CD4-positive, alpha-beta T cell treated with Interleukin-17A for 1 hour (primary cell): ENCODE results near the gene NEK9.
"Not testable (repeated sequence)": the region's sequence is repeated elsewhere in the genome, so short reads cannot be mapped to it uniquely, and the experiment has no call there.

Source experiments
- DNase-seq: peaks from one replicate; pipeline ENCODE4 v3.0.0-alpha.2; 2020

Gene NEK9

DNA sequence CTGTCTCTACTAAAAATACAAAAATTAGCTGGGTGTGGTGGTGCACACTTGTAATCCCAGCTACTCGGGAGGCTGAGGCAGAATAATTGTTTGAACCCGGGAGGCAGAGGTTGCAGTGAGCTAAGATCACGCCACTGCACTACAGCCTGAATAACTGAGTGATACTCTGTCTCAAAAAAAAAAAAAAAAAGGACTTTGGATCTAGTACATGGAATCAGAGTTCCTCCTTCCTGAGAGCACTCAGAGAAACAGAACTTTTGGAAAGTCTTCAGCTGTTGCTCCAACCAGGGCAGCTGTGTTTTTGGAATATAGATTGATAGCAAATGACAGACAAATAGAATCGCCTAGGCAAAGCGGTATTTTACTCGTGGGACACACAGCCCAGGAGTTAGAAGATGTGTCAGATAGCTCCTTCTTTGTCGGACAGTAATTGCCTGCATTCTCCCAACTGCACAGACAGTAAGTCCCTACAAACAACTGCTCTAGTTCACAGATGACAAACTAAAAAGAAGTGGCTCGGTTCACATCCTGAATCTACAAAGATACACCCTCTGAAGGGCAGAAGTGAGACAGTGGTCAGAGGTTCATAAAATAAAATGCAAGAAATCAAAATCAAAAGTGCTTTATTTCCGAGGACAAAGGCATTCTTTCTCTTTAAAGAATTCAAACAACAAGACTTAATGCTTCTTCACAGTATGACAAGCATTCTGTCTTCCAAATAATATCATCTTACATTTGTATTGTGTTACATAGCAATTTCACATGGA lies 17.1 kb upstream of the NEK9 start:
- DNase-seq, result no peak

DNA sequence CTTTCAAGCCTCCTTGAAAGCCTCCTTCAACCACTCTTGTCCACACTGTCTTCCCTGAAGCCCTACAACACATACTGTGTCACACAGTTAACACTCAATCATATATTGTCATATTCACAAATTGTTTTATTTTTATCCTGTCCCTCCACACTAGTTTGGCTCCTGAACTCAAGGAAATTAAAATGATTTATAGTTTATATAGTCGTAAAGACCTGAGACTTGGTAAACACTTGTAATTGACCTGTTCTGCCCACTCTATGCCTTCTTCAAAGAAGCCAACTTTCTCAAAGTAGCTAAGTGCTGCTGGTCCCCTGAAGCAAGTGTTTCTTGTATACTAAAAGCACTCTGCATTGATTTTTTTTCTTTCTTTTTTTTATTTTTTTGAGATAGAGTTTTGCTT lies 15.6 kb upstream of the NEK9 start:
- no peak for DNase-seq

DNA sequence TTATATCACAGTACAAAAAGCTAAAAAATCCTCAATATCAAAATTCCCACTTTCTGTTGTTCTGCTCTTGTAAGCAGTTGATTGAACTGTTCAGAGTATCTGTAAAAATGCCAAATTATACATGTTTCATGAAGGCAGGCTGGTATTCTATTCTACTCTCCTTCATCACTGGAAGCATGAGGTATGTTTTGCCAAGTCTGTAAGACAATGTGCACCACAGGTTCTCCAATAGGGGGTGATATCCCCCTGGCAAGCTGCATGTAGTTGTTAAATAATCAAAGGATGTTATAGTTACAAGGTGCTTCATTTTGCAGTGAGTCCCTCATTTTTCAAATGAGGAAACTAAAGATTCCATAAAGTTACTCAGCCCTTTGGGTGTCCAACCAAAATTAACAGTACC lies 15.1 kb upstream of the NEK9 start:
- peak; percentile 65 for DNase-seq

DNA sequence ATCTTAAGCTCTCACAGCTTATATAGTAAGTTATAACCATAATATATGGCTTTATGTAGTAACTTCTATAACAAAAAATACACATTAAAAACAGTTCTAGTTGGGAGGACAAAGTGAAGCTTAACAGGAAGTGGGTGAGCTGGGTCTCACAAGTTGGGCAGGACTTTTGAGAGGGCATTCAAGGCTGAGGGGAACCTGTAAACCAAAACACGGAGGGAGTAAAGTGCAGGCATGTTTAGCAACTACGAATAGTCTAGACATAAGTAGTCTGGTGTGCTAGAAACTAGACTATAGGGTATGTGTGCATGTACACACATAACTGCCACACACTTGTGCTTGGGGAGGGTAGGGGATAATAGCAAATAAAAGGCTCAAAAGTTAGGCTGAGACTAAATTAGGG lies 14.2 kb upstream of the NEK9 start:
- peak; percentile 57 for DNase-seq

DNA sequence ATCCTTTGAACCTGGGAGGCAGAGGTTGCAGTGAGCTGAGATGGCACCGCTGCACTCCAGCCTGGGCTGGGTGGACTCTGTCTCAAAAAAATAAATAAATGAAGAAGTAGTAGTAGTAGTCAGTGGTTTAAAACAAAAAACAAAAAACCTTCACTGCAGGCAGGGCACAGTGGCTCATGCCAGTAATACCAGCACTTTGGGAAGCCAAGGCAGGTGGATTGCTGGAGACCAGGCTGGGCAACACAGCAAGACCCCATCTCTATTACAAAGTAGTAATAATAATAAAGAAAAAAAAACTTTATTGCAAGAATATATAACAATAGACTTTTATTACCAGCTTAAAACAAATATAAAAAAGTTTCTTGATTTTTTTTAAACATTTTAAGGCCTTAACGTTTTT lies 13.8 kb upstream of the NEK9 start:
- DNase-seq, result no peak

DNA sequence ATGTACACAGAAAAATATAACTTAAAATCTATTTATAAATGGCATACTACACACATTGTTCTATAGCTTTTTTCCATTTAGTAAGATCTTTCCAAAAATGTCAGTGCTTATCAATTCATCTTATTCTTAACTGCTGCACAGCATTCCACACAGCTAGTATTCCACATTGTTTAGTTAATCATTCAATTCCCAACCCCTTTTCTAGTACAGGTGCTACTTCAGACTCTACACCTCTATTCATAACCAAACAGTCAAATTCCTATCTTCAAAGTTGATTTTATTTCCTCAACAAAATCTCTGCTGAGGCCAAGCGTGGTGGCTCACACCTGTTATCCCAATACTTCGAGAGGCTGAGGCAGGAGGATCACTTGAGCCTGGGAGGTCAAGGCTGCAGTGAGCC lies 12.3 kb upstream of the NEK9 start:
- no peak for DNase-seq

DNA sequence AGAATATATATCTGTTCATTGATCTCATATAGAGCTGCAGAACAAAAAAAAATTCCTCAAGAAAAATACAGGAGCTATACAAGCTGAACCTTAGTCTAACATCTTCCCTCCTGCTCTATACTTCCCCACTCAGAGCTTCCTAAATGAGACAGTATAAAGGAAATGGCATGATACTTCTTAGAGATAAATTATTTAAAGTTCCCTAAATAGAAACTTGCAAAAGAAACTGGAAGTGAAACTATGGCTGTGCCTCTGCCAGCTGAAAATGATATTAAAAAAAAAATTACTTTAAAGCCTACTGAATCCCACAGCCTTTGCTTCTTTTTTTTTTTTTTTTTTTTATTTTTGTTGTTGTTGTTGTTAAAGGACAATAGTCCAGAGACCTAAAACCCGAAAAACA lies 11.6 kb upstream of the NEK9 start:
- DNase-seq, result no peak

DNA sequence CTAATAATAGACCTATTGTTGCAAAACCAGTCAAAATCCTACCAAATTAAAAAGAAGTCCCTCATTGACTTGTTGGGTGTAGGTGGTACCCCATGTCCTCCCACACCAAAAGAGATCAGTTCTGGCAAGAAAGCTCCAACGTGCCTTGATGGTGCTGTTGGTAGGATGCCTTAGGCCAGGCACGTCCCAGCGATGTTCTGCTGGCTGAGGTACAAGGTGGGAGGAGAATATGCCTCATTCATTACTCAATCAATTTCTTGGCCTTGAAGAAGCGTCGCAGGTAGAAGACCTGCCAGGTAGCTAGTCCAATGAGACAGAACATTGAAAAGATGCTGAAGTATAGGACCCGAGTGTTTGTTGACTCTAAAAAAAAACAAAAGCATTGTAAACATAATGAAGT lies 7.8 kb upstream of the NEK9 start:
- DNase-seq, result no peak

DNA sequence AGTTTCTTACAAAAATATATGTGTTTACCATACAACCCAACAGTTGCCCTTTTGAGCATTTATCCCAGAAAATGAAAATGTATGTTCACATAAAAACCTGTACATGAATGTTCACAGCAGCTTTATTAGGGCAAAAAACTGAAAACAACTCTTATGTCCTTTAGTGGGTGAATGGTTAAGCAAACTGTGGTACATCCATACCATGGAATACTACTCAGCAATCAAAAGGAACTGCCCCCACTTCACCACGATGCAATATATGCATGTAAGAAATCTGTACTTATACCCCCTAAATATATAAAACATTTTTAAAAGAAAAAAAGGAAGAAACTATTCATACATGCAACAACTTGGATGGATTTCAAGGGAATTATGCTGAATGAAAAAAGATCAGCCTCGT lies 6.7 kb upstream of the NEK9 start:
- no peak for DNase-seq

DNA sequence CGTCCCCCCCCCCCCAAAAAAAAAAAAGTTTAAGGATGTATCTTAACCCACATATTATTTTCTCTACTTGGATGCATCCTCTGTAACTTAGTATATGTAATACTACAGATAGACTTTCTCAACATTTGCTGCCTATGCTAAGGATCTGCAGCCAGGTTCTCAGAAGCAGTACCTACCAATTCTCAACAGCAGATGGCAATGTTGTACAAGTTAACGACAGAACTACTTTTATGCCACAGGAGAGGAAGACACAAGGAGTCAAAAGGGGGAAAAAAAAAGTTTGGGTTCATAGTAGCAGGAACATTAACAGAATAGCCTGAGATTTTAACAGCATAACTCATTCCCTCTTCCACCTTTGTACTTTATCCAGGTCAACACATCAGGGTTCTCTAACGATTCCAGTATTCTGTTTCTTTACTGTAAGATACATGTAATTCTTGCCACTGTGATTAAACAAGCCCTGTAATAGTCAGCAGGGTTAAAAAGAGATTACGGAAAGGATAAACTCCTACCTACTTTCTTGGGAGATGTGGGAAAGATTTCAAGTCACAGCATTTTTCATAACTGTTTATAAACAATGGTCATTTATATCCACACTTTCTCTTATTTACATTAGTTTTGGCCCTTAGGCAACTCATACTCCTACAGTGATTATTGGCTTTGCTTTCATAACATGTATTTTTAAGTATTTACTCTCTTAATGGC lies 5.7 kb upstream of the NEK9 start:
- peak; percentile 87 for DNase-seq

DNA sequence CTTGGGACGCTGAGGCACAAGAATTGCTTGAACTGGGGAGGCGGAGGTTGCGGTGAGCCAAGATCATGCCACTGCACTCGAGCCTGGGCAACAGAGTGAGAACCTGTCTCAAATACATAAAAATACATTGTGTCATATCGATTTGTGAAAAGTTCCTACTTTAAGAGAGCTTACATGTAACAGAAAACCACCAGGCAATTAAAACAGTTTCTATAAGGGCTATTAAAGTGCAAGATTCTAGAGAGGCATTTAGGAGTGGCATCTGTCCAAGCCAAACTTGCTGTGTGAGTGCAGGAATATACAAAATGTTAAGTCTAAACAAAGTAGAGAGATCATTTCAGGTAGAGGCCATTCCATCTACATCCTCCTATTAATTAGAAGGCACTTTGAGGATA lies 1.7 kb upstream of the NEK9 start:
- no peak for DNase-seq

DNA sequence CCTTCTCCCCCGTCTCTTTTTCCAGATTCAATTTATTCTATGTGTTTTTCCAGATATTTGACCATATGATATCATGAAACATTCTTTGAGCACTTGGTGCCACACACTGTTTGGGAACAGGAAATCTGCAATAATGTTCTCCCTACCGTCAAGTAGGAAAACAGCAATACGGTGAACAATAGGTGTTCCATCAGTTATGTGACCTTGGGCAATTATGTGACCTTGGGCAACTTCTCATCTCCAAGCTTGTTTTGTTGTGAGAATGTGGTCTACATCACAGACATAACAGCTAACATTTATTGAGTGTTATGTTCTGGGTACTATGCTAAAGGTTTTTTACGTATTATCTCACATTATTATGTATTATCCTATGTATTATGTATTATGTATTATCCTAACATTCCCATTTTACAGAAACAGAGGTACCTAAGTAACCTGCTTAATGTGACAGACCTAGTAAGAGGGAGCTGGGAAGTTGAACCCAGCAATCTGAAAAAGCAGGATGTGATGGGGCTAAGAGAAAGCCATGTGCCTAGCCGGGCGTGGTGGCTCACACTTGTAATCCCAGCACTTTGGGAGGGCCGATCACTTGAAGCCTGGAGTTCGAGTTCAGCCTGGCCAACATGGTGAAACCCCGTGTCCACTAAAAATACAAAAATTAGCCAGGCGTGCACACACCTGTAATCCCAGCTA lies 1.2 kb upstream of the NEK9 start:
- DNase-seq, result no peak

DNA sequence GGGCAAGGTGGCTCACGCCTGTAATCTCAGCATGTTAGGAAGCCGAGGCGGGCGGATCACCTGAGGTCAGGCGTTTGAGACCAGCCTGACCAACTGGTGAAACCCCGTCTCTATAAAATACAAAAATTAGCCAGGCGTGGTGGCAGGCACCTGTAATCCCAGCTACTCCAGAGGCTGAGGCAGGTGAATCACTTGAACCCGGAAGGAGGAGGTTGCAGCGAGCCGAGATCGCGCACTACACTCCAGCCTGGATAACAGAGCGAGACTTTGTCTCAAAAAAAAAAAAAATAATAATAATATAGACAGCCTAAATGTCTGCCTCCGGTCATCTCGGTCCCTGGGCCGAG lies 599 bp upstream of the NEK9 start:
- DNase-seq, result not testable (repeated sequence)

DNA sequence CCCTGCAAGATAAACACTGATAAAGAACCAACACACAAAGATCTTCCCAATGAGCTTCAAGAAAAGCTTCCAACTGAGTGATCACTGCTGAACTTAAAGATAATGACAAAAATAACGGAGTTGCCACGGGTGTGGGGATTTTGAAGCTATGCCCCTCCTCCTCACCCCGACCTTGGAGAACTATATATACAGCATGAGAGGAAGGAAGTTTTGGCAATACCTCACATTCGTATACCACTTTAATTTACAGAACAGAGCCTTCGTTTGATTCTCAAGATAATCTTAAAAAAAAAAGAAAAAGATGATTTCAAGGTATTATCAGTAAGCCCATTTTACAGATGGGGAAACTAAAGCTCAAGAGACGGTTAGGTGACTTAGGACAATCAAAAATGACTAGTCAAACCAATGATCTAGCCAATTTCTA lies 715 bp downstream of the NEK9 start:
- DNase-seq, result peak; percentile 77

DNA sequence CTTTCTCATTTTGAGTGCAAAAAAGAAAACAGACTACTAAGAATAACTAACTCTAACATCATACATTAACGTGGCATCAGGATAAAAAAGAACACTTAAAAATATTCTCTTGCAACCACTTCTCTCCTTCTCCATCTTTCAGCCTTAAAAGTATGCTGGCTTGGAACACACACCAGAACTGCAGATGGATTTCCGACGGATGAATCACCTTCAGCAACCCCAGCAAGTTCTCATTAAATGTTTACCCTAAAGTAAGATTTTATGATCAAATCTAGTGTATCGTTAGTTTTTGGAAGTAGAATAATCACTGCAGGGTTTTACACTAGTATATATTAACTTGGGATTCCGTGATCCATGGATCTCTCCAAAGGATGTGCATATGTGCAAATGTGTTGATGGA lies 1.2 kb downstream of the NEK9 start:
- no peak for DNase-seq

DNA sequence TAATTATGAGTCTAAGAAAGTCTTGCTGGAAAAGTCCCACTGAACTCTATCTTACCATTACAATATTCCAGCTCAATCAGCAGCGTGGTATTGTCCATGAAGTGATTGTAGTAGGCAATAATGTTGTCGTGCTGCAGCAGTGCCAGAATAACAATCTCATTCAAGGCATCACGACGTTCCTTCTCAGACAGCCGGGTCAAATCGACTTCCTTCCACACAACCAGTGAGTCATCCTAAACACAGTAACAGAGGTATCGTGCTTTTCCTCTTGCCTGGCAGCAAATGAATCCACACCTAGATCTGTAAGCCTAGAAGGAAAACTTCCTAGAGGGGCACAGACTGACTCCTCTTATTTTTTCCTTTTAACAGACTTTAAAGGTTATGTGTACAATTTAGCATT lies 2.9 kb downstream of the NEK9 start:
- peak; percentile 51 for DNase-seq

DNA sequence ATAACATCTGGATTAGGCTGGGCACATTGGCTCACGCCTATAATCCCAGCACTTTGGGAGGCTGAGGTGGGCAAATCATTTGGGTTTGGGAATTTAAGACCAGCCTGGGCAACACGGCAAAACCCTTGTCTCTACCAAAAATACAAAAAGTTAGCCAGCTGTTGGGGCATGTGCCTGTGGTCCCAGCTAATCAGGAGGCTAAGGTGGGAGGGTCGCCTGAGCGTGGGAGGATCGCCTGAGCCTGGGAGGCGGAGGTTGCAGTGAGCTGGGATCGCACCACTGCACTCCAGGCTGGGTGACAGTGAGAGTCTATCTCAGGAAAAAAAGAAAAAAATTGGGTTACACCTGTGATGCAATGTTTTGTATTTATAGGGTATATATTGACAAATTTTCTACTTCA lies 5.3 kb downstream of the NEK9 start:
- DNase-seq, result no peak

DNA sequence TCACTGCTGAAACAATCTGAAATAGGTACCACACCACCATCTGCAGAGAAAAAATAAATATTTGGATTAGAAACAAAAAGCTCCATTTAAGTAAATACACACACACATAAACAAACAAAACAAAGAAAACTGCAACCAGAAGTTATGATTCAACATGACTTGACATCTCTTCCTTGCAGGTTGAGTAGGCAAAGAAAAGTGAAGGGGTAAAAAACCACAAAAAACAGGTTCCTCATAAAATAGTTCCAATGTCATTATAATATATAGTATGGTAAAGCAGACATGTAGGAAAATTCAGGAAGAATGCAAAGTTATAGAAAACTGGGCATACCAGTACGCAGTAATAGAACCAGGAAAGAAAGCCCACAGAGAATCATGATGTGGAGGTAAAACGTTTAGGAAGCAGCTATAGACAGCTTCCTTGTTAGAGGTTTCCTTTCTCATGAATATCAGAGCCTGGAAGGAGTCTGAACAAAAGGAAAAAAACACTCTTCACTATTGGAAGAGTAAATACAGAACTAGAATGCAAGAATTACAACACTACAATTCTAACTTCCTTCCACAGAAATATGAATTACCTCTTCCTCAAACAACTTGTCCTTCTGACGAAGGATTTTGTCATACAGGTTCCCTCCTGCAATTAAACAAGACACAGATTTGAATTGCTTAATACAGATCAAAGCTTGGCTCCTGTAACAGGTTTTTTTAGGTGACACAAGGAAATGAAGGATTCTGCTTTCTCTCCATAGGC lies 6.1 kb downstream of the NEK9 start:
- no peak for DNase-seq

DNA sequence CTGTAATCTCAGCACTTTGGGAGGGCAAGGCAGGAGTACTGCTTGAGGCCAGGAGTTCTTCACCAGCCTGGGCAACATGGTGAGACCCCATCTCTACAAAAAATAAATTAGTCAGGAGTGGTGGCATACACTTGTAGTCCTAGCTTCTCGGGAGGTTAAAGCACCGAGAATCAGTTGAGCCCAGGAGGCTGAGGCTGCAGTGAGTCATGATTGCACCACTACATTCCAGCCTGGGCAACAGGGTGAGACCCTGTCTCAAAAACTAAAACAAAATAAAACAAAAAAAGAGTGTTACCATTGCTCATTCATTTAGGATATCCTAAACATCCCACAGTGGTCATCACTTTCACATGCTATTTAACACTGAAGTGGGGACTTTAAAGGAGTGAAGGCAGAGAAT lies 7.8 kb downstream of the NEK9 start:
- DNase-seq, result no peak

DNA sequence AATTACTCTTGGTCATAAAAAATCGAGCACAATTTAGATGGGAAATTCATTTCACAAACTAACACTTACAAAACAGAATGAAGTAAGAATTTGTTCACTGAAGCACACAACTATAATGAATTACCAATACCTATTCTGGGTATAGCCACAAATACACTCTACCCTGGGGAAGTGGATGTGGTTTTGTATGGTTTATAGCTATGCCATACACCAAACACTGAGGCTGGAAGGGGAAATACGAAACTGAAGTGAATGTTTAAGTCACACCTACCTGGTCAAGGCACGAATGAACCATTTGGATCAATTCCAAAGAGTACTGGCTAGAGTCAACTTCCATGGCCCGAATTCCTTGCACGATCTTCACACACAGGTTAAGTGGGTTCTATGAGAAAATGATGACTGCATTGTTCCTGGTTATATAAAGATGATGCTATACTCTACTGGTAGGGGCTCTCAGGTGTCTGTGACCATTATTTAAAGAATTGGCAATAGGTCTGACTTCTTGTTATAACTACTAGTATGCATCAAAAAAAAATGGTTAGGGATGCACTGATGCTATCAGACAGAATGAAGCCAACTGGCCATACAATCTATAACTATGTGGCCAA lies 12.8 kb downstream of the NEK9 start:
- DNase-seq, result peak; percentile 25

DNA sequence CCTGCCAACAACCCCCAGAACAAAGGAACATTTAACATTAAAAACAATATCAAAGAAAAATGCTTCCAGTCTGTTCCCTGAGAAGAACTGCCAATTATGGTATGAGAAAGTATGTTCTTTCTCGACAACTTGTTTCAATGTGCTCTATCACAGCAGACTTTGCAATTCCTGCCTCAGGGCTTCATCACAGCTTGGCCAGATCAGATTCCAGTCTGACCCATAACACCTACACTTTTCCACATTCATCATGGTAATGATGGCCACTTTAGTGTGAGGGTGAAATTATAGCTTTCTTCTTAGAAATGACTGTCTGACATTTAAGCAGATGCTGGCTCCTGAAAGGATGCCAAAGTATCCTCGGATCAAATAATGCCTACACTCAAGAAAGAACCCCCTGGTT lies 17.0 kb downstream of the NEK9 start:
- DNase-seq, result no peak

DNA sequence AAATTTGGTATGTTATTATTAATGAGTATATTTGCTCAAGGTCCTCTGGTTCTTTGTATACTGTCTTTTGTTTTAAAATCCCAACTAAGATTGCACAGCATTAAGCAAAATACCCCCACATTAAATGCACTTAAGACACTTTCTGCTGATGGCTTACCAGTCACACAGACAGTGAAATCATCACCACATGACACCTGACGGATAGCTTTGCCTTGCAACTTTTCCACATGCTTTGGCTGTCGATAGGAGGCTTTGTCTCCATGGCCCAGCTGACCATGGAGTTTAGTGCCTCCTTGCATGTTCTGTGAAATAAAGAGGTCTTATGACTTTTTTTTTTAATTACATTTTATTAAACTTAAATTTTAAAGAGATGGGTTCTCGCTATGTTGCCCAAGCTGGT lies 19.7 kb downstream of the NEK9 start:
- no peak for DNase-seq

DNA sequence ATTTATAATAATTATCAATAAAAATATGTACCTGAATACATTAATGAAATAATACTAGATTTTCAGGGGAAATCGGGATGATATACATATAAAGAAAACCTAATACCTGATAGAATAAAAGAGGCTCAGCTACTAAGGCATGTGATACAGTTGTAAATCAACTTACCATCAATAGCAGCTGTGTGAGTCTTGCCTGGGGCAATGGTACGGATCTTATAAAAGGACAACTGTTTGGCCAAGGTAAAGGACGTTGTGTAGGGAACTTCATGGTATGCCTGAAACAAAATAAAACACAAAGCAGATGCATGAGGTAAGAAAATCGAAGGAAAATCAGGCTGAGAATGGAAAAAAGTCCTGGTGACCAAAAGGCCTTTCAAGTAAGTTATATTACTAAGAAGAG lies 25.4 kb downstream of the NEK9 start:
- no peak for DNase-seq
